ENCODE results near the gene NFATC3.

NFATC3 gene

GRCh38 chr16:68252383-68252782 lies 167.2 kb downstream of the NFATC3 start:
- DNase-seq: no peak

GRCh38 chr16:68253721-68254120 lies 168.6 kb downstream of the NFATC3 start:
- no peak for DNase-seq

- no peak for DNase-seq
Observed at GRCh38 chr16:68255712-68256111, 170.5 kb downstream of the NFATC3 start.

- DNase-seq: no peak
Observed at GRCh38 chr16:68257251-68257905, 172.2 kb downstream of the NFATC3 start.

- no peak for DNase-seq
Observed at GRCh38 chr16:68257906-68258800, 173.0 kb downstream of the NFATC3 start.

- DNase-seq: no peak
Observed at GRCh38 chr16:68259007-68259825, 174.0 kb downstream of the NFATC3 start.

- DNase-seq: no peak
Observed at GRCh38 chr16:68263559-68264127, 178.5 kb downstream of the NFATC3 start.

- peak; percentile 73 for DNase-seq
Observed at GRCh38 chr16:68264128-68265077, 179.2 kb downstream of the NFATC3 start, which contains the start of gene SLC7A6. Gene SLC7A6 (plus strand): TSS chr16:68264526. CDS start chr16:68274727, 10,201 bp downstream.

- no peak for DNase-seq
Observed at GRCh38 chr16:68265078-68265920, 180.1 kb downstream of the NFATC3 start.

- no peak for DNase-seq
Observed at GRCh38 chr16:68267612-68268405, 182.6 kb downstream of the NFATC3 start.

GRCh38 chr16:68269793-68270192 lies 184.6 kb downstream of the NFATC3 start:
- no peak for DNase-seq

- DNase-seq: no peak
Observed at GRCh38 chr16:68270353-68270752, 185.2 kb downstream of the NFATC3 start.

- DNase-seq: peak; percentile 56
Observed at GRCh38 chr16:68272507-68273209, 187.5 kb downstream of the NFATC3 start.

- DNase-seq: no peak
Observed at GRCh38 chr16:68273459-68273858, 188.3 kb downstream of the NFATC3 start.

- DNase-seq: no peak
Observed at GRCh38 chr16:68273896-68274295, 188.7 kb downstream of the NFATC3 start.

- DNase-seq: no peak
Observed at GRCh38 chr16:68274441-68274840, 189.3 kb downstream of the NFATC3 start.

- peak; percentile 39 for DNase-seq
Observed at GRCh38 chr16:68275611-68276191, 190.5 kb downstream of the NFATC3 start.

GRCh38 chr16:68276223-68276622 lies 191.1 kb downstream of the NFATC3 start:
- DNase-seq: no peak

Data from activated effector memory CD4-positive, alpha-beta T cell treated with Interleukin-2 at 50 U/mL for 16 hours (primary cell).